ENCODE data around the gene KLHDC7A. TPM values are rescaled to one million over a fixed set of nuclear protein-coding genes. Genes with fewer than 3 reads are reported as not detected.

The KLHDC7A gene
- total RNA-seq: not detected

GRCh38 chr1:18480315-18481189 lies at the start of gene KLHDC7A:
TSS of gene KLHDC7A (plus strand) at chr1:18480930. CDS start at chr1:18480982, 52 bp downstream.
- Mint-ChIP-seq H3K27me3 (peaks cover 4% of the 10 kb centered on the region), H3K4me1 (ENCODE audit: low read depth) (peaks cover 7% of the 10 kb centered on the region), H3K4me3 (no peak within 1 kb of the TSS), H3K36me3 (no peaks in the 10 kb centered on the region), H3K27ac (no peak within 1 kb of the TSS), H3K9me3 (no peaks in the 10 kb centered on the region)
- CTCF ChIA-PET: no interaction called here
- POLR2A ChIA-PET: no interaction called here
- DNase-seq: no peak
- intact Hi-C loops (cut with micrococcal nuclease): no loop called here

DNA sequence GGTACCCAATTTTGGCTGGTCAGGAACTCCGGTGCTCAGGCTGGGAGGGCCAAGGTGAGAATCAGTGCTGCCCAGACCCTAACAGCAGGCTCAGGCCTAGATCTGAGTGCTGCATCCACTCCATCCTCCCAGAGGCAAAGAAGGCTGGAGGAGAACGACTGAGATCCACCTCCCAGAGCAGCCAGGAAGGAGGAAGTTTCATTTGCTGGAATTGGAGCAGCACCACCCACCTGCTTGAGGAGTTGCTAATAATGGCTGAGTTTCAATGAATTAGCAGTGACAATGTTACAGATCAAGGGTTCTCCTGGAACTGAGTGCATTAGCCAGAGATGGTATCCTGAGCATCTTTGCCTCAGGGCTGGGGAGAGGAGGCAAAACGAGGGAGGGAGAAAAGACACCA lies 46.7 kb upstream of the KLHDC7A start:
- H3K36me3 Mint-ChIP-seq: peaks cover 2% of the 10 kb centered on the region
- H3K4me1 Mint-ChIP-seq (ENCODE audit: low read depth): no peaks in the 10 kb centered on the region
- peaks cover 17% of the 10 kb centered on the region for H3K9me3 Mint-ChIP-seq
- DNase-seq: no peak
- POLR2A ChIA-PET: interaction anchor here (0.5 kb wide), 1 partner anchor 689 kb away, joined by 5 read pairs; no protein-coding TSS in a partner anchor
- H3K27ac Mint-ChIP-seq: no peak overlapping the region
- CTCF ChIA-PET: interaction anchor here (0.7 kb wide), 1 partner anchor 441 kb away, joined by 3 read pairs; no protein-coding TSS in a partner anchor
- H3K27me3 Mint-ChIP-seq: peaks cover 22% of the 10 kb centered on the region
- no peak overlapping the region for H3K4me3 Mint-ChIP-seq
- intact Hi-C loops (cut with micrococcal nuclease): no loop called here

DNA sequence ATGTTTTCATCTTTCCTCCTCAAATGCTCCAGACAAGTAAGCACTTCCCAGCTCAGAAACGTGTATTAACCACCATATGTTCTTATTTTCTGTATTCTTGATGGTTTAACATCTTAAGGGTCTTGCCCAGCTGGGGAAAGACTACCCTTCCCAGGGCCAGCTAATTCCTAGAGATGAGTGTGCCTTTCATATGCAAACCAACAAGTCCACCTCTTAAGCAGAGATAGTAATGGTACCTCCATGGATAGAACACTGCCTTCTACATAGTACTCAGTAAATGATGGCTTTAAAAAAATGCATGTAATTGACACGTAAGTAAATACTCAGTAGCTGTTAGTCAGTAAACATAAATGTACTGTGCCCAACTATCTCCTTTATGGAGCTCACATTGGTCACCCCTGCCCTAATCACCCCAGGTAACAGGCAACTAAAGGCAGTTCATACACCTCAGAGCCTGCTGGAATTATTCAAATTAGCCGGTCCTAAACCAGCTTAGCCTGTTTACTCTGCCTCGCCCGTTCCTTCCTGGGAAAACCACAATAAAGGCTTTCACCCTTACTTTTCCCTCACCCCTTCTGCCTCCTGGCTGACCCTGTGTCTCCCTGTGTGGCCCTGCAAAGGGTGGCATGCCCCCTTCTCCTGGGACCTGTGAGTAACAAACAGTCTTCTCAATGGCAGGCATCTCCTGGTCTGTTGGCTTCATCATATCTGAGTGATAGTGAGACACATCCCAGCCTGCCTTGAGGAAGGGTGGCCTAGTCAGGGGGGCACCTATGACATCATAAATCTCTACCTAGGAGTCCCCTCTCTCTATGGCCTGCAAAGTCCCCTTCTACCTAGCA lies 40.1 kb upstream of the KLHDC7A start:
- Mint-ChIP-seq H3K27ac (no peak overlapping the region), H3K36me3 (peaks cover 1% of the 10 kb centered on the region), H3K27me3 (peaks cover 21% of the 10 kb centered on the region), H3K4me3 (no peak overlapping the region), H3K9me3 (peaks cover 11% of the 10 kb centered on the region), H3K4me1 (ENCODE audit: low read depth) (no peaks in the 10 kb centered on the region)
- CTCF ChIA-PET: no interaction called here
- POLR2A ChIA-PET: no interaction called here
- DNase-seq: no peak
- intact Hi-C loops (cut with micrococcal nuclease): no loop called here

DNA sequence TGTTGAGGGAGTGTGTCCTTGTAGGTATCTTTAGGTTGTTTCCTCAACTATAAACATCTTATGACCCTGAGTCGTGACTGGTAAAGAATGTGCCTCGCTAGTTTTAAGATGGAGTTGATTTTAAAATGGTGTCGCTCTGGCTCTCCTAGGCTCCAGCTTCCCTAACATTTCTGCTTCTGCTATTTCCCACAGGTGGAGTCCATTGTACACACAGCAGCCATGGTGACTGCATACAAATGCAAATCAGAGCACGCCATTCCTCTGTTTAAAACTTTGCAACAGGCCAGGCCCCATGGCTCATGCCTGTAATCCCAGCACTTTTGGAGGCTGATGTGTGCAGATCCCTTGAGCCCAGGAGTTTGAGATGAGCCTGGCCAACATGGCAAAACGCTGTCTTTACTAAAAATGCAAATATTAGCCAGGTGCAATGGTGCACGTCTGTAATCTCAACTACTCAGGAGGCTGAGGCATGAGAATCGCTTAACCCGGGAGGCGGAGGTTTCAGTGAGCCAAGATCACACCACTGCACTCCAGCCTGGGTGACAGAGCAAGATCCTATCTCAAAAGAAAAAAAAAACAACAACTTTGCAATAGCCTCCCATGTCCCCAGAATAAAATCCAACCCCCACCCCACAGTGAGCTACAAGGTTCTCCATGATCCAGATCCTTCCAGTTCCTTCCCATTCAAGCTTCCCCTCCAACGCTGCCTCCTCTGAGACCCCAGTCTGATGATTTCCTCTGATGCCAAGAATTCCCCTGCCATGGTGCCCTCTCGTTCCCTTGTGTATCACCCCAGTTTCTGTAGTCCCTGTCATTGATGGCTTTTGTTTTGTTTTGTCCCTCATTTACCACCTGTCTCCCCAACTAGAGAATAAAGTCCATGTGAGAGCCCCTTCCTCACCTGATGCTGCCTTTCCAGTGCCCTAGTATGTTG lies 36.9 kb upstream of the KLHDC7A start:
- Mint-ChIP-seq H3K4me1 (ENCODE audit: low read depth) (no peaks in the 10 kb centered on the region), H3K27me3 (peaks cover 15% of the 10 kb centered on the region), H3K27ac (no peak overlapping the region), H3K9me3 (peaks cover 13% of the 10 kb centered on the region), H3K4me3 (no peak overlapping the region), H3K36me3 (no peaks in the 10 kb centered on the region)
- CTCF ChIA-PET: no interaction called here
- no peak for DNase-seq
- intact Hi-C loops (cut with micrococcal nuclease): no loop called here
- POLR2A ChIA-PET: no interaction called here

GRCh38 chr1:18444563-18444962 lies 36.2 kb upstream of the KLHDC7A start:
- Mint-ChIP-seq H3K4me3 (no peak overlapping the region), H3K9me3 (peaks cover 13% of the 10 kb centered on the region), H3K4me1 (ENCODE audit: low read depth) (no peaks in the 10 kb centered on the region), H3K27me3 (peaks cover 15% of the 10 kb centered on the region), H3K36me3 (no peaks in the 10 kb centered on the region), H3K27ac (no peak overlapping the region)
- CTCF ChIA-PET: no interaction called here
- no peak for DNase-seq
- intact Hi-C loops (cut with micrococcal nuclease): no loop called here
- POLR2A ChIA-PET: no interaction called here

DNA sequence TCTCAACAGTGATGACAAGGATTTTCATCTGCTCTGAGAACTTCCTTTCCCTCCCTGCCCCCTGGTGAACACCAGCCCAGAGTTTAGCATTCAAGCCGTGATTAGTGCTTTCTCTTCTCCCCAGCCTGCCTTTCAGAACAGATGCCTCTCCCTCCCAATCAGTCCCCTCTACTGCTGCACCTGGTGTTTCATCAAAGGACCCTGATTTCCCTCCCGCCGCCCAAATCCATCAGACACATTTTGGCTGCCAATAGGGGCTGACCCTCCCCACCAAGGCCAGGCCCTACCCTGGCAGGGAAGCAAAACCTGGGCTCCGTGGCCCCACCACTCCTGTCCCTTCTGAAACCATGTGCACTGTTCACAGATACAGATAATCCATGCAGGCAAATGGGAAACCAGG lies 34.0 kb upstream of the KLHDC7A start:
- H3K27ac Mint-ChIP-seq: no peak overlapping the region
- no peak for DNase-seq
- no peak overlapping the region for H3K4me3 Mint-ChIP-seq
- intact Hi-C loops (cut with micrococcal nuclease): no loop called here
- H3K27me3 Mint-ChIP-seq: peaks cover 15% of the 10 kb centered on the region
- H3K36me3 Mint-ChIP-seq: no peaks in the 10 kb centered on the region
- POLR2A ChIA-PET: no interaction called here
- peaks cover 5% of the 10 kb centered on the region for H3K9me3 Mint-ChIP-seq
- no peaks in the 10 kb centered on the region for H3K4me1 Mint-ChIP-seq (ENCODE audit: low read depth)
- CTCF ChIA-PET: no interaction called here

DNA sequence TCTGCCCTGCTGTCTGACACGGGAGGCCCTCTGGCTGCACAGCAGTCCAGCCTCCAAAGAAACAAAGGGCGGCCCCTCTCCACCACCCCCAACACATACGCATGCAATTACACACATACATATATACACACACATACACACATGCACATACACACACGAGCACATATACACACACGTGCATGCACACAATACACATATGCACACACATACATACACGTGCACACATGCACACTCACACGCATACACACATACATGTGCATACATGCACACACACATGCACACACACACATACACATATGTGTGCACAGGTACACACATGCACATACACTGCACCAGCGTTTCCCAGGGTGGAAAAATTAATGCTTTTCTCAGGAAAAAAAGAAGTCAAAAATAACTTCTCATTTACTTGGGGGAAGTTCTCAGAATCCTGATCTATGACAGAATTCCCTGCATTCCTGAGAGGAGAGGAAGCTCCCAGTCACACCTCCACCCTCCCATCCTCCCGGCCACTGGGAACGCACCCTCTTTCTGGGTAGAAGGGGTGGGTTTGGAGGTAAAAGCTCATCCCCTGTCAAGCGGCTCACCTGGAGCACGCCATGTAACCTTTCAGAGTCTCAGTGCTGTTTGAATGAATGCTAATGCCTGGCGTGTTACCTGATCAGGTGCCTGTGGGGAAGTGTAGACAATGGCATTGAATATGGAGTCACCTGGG lies 33.1 kb upstream of the KLHDC7A start:
- Mint-ChIP-seq H3K4me1 (ENCODE audit: low read depth) (no peaks in the 10 kb centered on the region), H3K27me3 (peaks cover 13% of the 10 kb centered on the region), H3K4me3 (no peak overlapping the region), H3K9me3 (peaks cover 5% of the 10 kb centered on the region), H3K36me3 (no peaks in the 10 kb centered on the region), H3K27ac (no peak overlapping the region)
- POLR2A ChIA-PET: no interaction called here
- no peak for DNase-seq
- CTCF ChIA-PET: no interaction called here
- intact Hi-C loops (cut with micrococcal nuclease): no loop called here

DNA sequence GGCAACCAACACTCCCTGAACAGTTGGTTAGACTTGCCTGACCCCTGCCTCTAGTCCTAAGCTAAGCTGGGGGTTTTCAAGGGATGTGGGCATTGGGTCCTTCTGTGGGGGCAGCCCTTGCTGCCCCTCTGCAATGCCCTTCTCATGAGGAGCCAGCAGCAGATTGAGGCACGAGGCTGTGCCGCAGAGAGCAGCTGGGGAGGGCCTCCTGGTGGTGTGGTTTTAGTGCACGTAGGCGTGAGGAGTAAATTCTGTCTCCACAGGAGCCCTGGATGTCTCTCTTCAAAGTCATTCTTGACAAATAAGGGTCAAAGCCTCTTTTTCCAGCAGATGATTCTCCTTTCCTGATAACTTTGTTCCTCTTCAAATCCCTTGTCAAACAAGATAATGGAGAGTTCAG lies 31.8 kb upstream of the KLHDC7A start:
- H3K36me3 Mint-ChIP-seq: no peaks in the 10 kb centered on the region
- H3K9me3 Mint-ChIP-seq: peaks cover 5% of the 10 kb centered on the region
- H3K27ac Mint-ChIP-seq: no peak overlapping the region
- CTCF ChIA-PET: no interaction called here
- peaks cover 10% of the 10 kb centered on the region for H3K27me3 Mint-ChIP-seq
- POLR2A ChIA-PET: no interaction called here
- no peak overlapping the region for H3K4me3 Mint-ChIP-seq
- no peaks in the 10 kb centered on the region for H3K4me1 Mint-ChIP-seq (ENCODE audit: low read depth)
- no peak for DNase-seq
- intact Hi-C loops (cut with micrococcal nuclease): no loop called here

DNA sequence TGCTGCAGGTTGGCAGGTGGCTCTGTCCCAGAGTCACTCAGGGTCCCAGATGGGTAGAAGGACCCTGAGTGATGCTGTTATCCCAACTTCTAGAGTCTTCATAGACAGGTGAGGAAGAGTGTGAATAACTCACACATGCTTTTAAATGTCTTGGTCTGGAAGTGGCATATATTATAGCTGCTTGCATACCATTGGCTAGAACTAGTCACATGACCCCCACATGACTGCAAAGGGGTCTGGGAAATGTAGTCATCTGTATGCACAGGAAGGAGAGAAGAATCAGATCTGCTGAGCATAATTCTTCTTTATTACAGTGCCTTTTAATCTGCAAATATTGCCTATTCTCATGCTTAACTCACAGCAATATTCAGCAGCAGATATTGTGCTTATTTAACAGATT lies 28.2 kb upstream of the KLHDC7A start:
- Mint-ChIP-seq H3K9me3 (no peaks in the 10 kb centered on the region), H3K27ac (no peak overlapping the region), H3K36me3 (no peaks in the 10 kb centered on the region), H3K27me3 (peaks cover 12% of the 10 kb centered on the region), H3K4me3 (no peak overlapping the region), H3K4me1 (ENCODE audit: low read depth) (no peaks in the 10 kb centered on the region)
- no peak for DNase-seq
- intact Hi-C loops (cut with micrococcal nuclease): no loop called here
- CTCF ChIA-PET: no interaction called here
- POLR2A ChIA-PET: no interaction called here

DNA sequence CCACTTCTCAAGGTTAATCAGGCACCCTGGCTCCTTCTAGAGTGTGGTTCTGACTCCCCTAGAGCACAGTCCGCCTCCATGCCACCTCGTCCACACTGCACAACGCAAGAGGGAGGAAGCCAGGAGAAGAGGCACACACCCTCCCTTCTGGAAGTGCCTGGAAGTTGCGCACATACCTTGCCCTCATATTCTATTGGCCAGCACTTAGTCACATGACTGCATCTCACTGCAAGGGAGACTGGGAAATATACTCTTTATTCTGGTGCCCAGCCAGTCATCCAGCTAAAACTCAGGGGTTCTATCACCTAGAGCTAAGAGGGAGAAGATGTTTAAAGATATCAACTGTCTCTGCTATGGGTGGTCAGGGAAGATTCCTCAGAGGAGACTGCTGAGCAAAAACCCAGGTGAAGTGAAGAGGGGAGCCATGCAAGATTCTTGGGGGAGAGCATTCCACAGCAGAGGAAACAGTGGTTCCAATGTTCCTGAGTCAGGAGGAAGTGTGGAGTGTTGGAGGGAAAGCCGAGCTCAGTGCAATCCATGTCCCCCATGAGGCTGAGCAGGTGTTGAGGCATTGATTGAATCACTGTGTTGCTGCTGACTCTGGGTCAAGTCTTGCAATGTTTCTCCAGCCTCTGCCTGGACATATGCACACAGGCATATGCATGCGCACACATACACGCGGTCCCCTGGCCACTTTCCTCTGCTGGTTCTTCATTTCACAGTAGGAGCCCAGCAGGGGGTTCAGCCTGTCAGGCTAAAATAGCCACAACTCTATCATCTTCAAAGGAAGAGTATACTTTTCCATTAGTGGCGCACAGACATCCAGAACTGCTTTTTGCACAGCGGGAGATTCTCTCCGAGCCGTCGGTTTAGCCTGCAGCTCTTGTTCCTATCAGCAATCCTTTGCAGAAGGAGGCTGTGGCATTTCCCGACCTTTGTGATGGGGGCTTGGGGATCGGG lies 22.3 kb upstream of the KLHDC7A start:
- H3K9me3 Mint-ChIP-seq: no peaks in the 10 kb centered on the region
- CTCF ChIA-PET: no interaction called here
- POLR2A ChIA-PET: no interaction called here
- H3K27ac Mint-ChIP-seq: no peak overlapping the region
- no peaks in the 10 kb centered on the region for H3K4me1 Mint-ChIP-seq (ENCODE audit: low read depth)
- H3K4me3 Mint-ChIP-seq: no peak overlapping the region
- H3K27me3 Mint-ChIP-seq: peaks cover 9% of the 10 kb centered on the region
- intact Hi-C loops (cut with micrococcal nuclease): no loop called here
- no peaks in the 10 kb centered on the region for H3K36me3 Mint-ChIP-seq
- DNase-seq: no peak

- no peaks in the 10 kb centered on the region for H3K36me3 Mint-ChIP-seq
- ChIA-PET CTCF (no interaction called here), POLR2A (no interaction called here)
- peaks cover 9% of the 10 kb centered on the region for H3K27me3 Mint-ChIP-seq
- no peak overlapping the region for H3K27ac Mint-ChIP-seq
- no peak for DNase-seq
- intact Hi-C loops (cut with micrococcal nuclease): no loop called here
- no peaks in the 10 kb centered on the region for H3K4me1 Mint-ChIP-seq (ENCODE audit: low read depth)
- no peak overlapping the region for H3K4me3 Mint-ChIP-seq
- H3K9me3 Mint-ChIP-seq: no peaks in the 10 kb centered on the region
These were observed 19.1 kb upstream of the KLHDC7A start for GRCh38 chr1:18461656-18462055.
